NCI-H2081 (cell line): ENCODE data around the gene CHD9NB.

Experiments used
- DNase-seq, 2 experiments: peaks; one replicate each; lab custom pipeline; 2025; lab: John Stamatoyannopoulos, UW

CHD9NB gene

GRCh38 chr16:53052519-53053501 lies at the start of gene CHD9NB:
CHD9NB (minus strand) TSS chr16:53052897; CDS start chr16:53044158, 8,739 bp downstream.
- no peak for DNase-seq

GRCh38 chr16:53100889-53101288 lies 48.2 kb upstream of the CHD9NB start:
- DNase-seq = peak in 1 of 2 experiments; percentile 37

GRCh38 chr16:53100131-53100748 lies 47.5 kb upstream of the CHD9NB start:
- no peak for DNase-seq

GRCh38 chr16:53099318-53100130 lies 46.8 kb upstream of the CHD9NB start:
- DNase-seq = peak; percentile 81 to 94

- DNase-seq = peak; percentile 24 to 77
These were observed 46.0 kb upstream of the CHD9NB start for GRCh38 chr16:53098526-53099317.

GRCh38 chr16:53097190-53097589 lies 44.5 kb upstream of the CHD9NB start:
- DNase-seq = no peak

- DNase-seq = peak; percentile 38 to 82
These were observed 41.4 kb upstream of the CHD9NB start for GRCh38 chr16:53094013-53094630.

- DNase-seq = no peak
These were observed 40.6 kb upstream of the CHD9NB start for GRCh38 chr16:53093162-53093744.

GRCh38 chr16:53092284-53092683 lies 39.6 kb upstream of the CHD9NB start:
- no peak for DNase-seq

- peak; percentile 20 to 47 for DNase-seq
These were observed 38.9 kb upstream of the CHD9NB start for GRCh38 chr16:53091466-53092211.

GRCh38 chr16:53090591-53091411 lies 38.1 kb upstream of the CHD9NB start:
- DNase-seq = peak in 1 of 2 experiments; percentile 37

- DNase-seq = no peak
These were observed 37.5 kb upstream of the CHD9NB start for GRCh38 chr16:53090286-53090590.

GRCh38 chr16:53089434-53090285 lies 37.0 kb upstream of the CHD9NB start:
- peak in 1 of 2 experiments; percentile 50 for DNase-seq

- DNase-seq = no peak
These were observed 34.4 kb upstream of the CHD9NB start for GRCh38 chr16:53087101-53087500.

GRCh38 chr16:53085931-53086421 lies 33.3 kb upstream of the CHD9NB start:
- DNase-seq = no peak

GRCh38 chr16:53085369-53085843 lies 32.7 kb upstream of the CHD9NB start:
- peak in 1 of 2 experiments; percentile 21 for DNase-seq

GRCh38 chr16:53084746-53085334 lies 32.1 kb upstream of the CHD9NB start:
- no peak for DNase-seq
